HEK293 (cell line): ENCODE measurements around the gene DYNLRB2.

Source experiments
- GLIS1 ChIP-seq: fragments of 450-650 bp; formaldehyde crosslinking; IDR thresholded peaks from 2 replicates; pipeline ENCODE4 v1.5.1; 2016; ENCODE audit warnings: missing biosample characterization, missing genetic modification characterization
- OVOL3 ChIP-seq: fragments of 450-650 bp; formaldehyde crosslinking; IDR thresholded peaks from 2 replicates; pipeline ENCODE4 v1.5.1; 2016; ENCODE audit warnings: missing biosample characterization, missing genetic modification characterization
- YY1 ChIP-seq: fragments of 450-650 bp; formaldehyde crosslinking; IDR thresholded peaks from 2 replicates; pipeline ENCODE4 v1.5.1; 2018; ENCODE audit warnings: missing biosample characterization, missing genetic modification characterization
- ZBTB8A ChIP-seq: fragments of 450-650 bp; formaldehyde crosslinking; IDR thresholded peaks from 2 replicates; pipeline ENCODE4 v1.5.1; 2016; ENCODE audit warnings: missing biosample characterization, missing genetic modification characterization
- ZNF121 ChIP-seq: fragments of 450-650 bp; formaldehyde crosslinking; IDR thresholded peaks from 2 replicates; pipeline ENCODE4 v1.5.1; 2016; ENCODE audit warnings: missing biosample characterization, missing genetic modification characterization
- ZNF174 ChIP-seq: fragments of 450-650 bp; formaldehyde crosslinking; IDR thresholded peaks from 2 replicates; pipeline ENCODE4 v1.5.0; 2017; ENCODE audit warnings: missing biosample characterization, mild to moderate bottlenecking, missing genetic modification characterization
- ZNF37A ChIP-seq: fragments of 450-650 bp; IDR thresholded peaks from 2 replicates; pipeline ENCODE4 v1.5.1; 2018; ENCODE audit warnings: missing biosample characterization, missing genetic modification characterization
- TF ChIP-seq, protein P1 (sequence below): fragments of 450-650 bp; formaldehyde crosslinking; IDR thresholded peaks from 2 replicates; pipeline ENCODE4 v1.5.1; 2016; ENCODE audit warnings: missing biosample characterization, missing genetic modification characterization

GRCh38 chr16:80576343-80576912 is 35.6 kb downstream of the DYNLRB2 start:
- TF ChIP-seq GLIS1 (tag by site-specific recombination) (no peak), OVOL3 (no peak), YY1 (no peak; the same call in 1 of the 2 replicates), ZNF37A (tag by site-specific recombination) (no peak), ZNF121 (no peak), ZNF174 (tag by site-specific recombination) (no peak), ZBTB8A (no peak)
- TF ChIP-seq, protein P1, sequence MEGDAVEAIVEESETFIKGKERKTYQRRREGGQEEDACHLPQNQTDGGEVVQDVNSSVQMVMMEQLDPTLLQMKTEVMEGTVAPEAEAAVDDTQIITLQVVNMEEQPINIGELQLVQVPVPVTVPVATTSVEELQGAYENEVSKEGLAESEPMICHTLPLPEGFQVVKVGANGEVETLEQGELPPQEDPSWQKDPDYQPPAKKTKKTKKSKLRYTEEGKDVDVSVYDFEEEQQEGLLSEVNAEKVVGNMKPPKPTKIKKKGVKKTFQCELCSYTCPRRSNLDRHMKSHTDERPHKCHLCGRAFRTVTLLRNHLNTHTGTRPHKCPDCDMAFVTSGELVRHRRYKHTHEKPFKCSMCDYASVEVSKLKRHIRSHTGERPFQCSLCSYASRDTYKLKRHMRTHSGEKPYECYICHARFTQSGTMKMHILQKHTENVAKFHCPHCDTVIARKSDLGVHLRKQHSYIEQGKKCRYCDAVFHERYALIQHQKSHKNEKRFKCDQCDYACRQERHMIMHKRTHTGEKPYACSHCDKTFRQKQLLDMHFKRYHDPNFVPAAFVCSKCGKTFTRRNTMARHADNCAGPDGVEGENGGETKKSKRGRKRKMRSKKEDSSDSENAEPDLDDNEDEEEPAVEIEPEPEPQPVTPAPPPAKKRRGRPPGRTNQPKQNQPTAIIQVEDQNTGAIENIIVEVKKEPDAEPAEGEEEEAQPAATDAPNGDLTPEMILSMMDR = no peak
